GM12801 (cell line): Measurements from ENCODE around the gene KCTD11.

Experiments
- CTCF ChIP-seq: IDR thresholded peaks from one replicate; pipeline ENCODE4 v1.5.1; 2011; ENCODE audit warnings: control low read depth; ENCODE audit not compliant: insufficient read length; ENCODE audit errors: extremely low read depth

The KCTD11 gene

GRCh38 chr17:7392696-7393612 lies 41.0 kb downstream of the KCTD11 start:
- TF ChIP-seq CTCF = no peak

DNA sequence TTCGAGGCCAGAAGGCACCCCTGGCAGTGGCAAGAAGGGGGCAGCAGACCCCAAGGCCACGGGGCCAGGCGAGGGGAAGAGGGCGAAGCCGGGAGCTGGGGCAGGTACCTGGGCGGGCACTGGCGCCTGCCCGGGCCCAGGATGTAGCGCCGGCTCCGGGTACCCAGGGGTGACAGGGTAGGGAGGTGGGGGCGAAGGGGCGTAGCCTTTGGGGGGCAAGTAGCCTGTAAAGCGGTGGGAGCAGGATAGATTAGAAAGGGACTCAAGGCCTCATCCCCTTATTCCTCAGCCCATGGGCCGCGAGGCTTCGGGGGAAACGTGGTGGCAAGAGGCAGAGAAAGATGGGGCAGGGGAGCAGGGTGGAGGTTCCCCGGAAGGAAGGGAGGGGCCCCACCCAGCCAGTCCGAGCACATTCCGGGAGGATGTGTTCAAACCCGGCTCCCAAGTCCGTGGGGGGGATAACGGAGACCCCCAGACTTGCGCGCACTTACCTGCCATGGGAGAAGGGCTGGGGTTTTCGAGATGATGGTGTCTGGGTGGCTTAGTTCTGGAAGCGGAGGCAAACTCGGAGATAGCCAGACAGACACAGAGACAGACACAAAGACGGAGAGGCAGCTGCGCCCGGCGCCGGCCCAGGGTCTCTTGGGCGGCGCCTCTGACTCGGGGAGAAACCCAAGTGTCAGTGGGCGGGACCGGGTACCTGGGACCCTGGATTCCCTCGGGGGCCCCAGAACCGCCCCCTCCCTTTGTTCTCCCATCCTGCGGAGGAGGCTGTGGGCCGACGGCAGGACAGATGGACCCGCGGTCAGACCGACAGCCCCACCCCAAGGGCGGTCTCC lies 41.9 kb downstream of the KCTD11 start:
- TF ChIP-seq CTCF = no peak

DNA sequence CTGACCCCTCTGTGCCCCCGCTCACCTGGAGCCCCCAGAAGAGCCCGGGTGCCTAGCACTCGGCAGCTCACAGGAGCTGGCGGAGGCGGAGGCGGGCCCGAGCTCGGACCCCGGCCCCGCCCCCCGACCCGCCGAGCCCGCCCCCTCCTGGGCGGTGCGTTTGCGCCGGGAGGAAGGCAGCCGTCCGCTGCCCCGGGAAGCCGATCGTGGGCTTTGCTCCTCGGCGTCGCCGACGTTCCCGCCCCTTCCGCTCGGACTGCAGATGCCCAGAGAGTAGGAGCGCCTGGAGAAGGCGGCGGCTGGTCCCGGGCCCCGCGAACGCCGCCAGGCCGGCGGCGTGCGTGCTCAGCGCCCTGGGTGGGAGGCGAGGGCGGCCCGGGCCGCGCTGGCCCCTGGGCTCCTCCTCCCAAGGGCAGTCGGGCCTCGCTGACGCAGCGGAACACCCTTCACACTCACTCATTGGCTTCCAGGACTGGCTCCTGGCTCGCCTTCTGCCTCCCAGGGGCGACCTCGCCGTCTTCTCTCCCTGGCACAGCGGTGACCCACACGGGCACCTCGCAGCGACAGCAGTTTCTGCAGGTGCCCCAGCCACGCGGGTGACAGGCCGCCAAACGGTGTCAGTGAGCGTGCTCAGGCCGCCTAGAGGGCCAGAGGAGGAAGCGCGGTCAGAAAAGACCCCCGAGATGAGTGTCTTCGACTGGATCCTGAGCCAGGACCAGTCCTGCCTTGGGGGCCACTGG lies 42.7 kb downstream of the KCTD11 start, which contains the start of gene PLSCR3:
Gene PLSCR3 (minus strand): TSS at position 74 of the 740 bp plus-strand sequence. CDS start 415 bp downstream, outside the sequence.
- TF ChIP-seq CTCF = no peak

GRCh38 chr17:7396147-7396546 lies 44.2 kb downstream of the KCTD11 start:
- no peak for TF ChIP-seq CTCF

- TF ChIP-seq CTCF = no peak
Measured at GRCh38 chr17:7398612-7399011, 46.6 kb downstream of the KCTD11 start.

DNA sequence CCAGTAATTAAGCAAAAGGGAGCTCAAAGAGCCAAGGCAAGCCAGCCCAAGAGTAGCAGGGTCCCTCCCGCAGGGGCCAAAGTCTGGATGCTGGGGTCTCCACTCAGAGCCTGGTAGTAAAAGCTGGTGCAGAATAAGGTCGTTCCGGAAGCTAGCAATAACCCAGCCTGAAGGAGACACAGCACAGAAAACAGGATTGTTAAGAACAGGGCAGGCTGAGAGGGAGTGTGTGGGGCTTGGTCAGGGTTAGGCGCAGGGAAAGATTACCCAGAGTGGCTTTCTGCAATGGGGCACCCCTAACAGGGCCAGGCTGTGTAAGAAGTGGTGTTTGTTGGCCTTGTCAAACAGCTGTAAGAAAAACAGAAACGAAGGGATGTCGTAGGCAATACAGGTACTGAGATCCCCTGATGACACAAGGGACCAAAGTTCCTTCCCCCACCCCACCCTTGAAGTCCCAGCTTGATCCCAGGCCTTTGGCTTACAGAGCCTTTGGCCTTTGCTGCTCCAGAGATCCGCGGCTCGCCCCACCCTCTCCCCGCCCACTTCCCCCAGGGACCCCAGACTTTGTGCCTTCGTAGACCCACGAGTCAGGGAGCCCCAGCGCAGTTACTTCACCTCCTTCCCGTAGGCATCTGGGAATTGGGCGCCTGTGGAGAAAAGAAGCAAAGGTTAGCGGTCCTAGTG lies 51.2 kb downstream of the KCTD11 start:
- TF ChIP-seq CTCF = no peak

DNA sequence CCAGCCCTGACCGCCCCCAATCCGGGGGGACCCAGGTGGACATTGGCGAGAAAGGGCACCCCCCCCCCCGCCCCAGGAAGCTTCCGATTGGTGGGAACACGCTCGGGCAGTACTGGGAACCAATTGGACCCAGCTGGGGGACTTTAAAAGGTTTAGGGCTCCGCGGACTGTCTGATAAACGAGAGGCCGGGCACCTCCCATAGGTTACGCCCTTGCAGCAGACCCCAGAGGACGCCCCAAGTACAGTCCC lies 51.7 kb downstream of the KCTD11 start:
- no peak for TF ChIP-seq CTCF
